Keratinocyte (primary cell): Measurements from ENCODE around the gene EHBP1.

Experiments used
- EZH2 ChIP-seq: IDR thresholded peaks from one replicate; pipeline ENCODE4 v1.6.1; 2012; ENCODE audit warnings: inconsistent platforms, mild to moderate bottlenecking, low read length, moderate library complexity
- TF ChIP-seq, protein P1 (sequence below), 3 experiments: IDR thresholded peaks in 1 of 3; conservative IDR thresholded peaks in 1 of 3; optimal IDR thresholded peaks in 1 of 3; 2 replicates in 2 of 3; 3 replicates in 1 of 3; pipeline versions ENCODE3 to v1.5.1; 2011; ENCODE audit warnings: low read length in 3 of 3, mild to moderate bottlenecking in 3 of 3, moderate library complexity in 2 of 3, control low read depth in 1 of 3, inconsistent platforms in 1 of 3; ENCODE audit not compliant: insufficient read depth in 2 of 3; ENCODE audit errors: extremely low read depth in 1 of 3

DNA sequence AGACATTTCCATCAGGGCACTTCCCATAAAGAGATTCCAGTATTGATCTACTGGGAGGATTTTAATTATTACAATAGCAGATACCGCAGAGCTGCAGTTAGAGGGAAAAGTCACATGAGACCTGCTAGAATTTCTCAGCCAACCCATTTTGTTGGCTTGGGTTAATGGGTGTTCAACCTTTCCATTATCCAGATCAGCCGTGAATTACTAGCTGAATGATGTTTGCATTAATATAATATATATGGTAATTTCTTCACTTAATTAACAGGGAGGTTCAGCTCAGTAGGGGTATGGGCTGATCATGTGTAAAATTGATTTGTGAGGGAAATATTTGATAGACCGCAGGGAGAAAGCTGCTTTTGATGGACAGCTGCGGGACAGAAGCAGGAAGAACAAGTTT lies 288.7 kb downstream of the EHBP1 start:
- TF ChIP-seq, protein P1, sequence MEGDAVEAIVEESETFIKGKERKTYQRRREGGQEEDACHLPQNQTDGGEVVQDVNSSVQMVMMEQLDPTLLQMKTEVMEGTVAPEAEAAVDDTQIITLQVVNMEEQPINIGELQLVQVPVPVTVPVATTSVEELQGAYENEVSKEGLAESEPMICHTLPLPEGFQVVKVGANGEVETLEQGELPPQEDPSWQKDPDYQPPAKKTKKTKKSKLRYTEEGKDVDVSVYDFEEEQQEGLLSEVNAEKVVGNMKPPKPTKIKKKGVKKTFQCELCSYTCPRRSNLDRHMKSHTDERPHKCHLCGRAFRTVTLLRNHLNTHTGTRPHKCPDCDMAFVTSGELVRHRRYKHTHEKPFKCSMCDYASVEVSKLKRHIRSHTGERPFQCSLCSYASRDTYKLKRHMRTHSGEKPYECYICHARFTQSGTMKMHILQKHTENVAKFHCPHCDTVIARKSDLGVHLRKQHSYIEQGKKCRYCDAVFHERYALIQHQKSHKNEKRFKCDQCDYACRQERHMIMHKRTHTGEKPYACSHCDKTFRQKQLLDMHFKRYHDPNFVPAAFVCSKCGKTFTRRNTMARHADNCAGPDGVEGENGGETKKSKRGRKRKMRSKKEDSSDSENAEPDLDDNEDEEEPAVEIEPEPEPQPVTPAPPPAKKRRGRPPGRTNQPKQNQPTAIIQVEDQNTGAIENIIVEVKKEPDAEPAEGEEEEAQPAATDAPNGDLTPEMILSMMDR (optimal IDR thresholded peaks at IDR 0.05 in 1 of 3, IDR thresholded peaks at IDR 0.05 in 1 of 3, conservative IDR thresholded peaks at IDR 0.05 in 1 of 3; ENCODE audit: extremely low read depth in 1 of 3, insufficient read depth in 2 of 3, low read length in 3 of 3), result no peak
- no peak for TF ChIP-seq EZH2
